Activated T-helper 17 cell treated with anti-CD3 and anti-CD28 coated beads, Interleukin-2, amount 50 U/mL, for 72 hours (primary cell): Measurements from ENCODE around the gene NNT. TPM values are rescaled to one million over a fixed set of nuclear protein-coding genes. Genes with fewer than 3 reads are reported as not detected.
"Not testable (repeated sequence)": the region's sequence is repeated elsewhere in the genome, so short reads cannot be mapped to it uniquely, and the experiment has no call there.

Experiments
- ATAC-seq: fragments of 150-1000 bp; cut with Tn5 transposase; replicated peaks from 2 replicates; pipeline ENCODE4 v1.10.0; 2021; ENCODE audit warnings: mild to moderate bottlenecking, moderate library complexity
- H3K27ac Mint-ChIP-seq: one replicate; pipeline ENCODE4 v1.8.0; 2022; ENCODE audit warnings: mixed read lengths
- H3K27me3 Mint-ChIP-seq: one replicate; pipeline ENCODE4 v1.8.0; 2022; ENCODE audit warnings: mixed read lengths
- H3K36me3 Mint-ChIP-seq: one replicate; pipeline ENCODE4 v1.8.0; 2022; ENCODE audit warnings: low read depth, mild to moderate bottlenecking, mixed read lengths
- H3K4me1 Mint-ChIP-seq: one replicate; pipeline ENCODE4 v1.8.0; 2022; ENCODE audit warnings: mixed read lengths
- H3K4me3 Mint-ChIP-seq: one replicate; pipeline ENCODE4 v1.8.0; 2022; ENCODE audit warnings: mild to moderate bottlenecking, mixed read lengths
- H3K9me3 Mint-ChIP-seq: one replicate; pipeline ENCODE4 v1.8.0; 2022; ENCODE audit warnings: mixed read lengths
- total RNA-seq, 2 donors: library from RNA; stranded (reverse); gene quantifications; one replicate each; pipeline ENCODE4 v1.2.3, GENCODE V29; 2022

The NNT gene
- total RNA-seq = 10 to 100 TPM; 87.5 to 97.2 TPM

DNA sequence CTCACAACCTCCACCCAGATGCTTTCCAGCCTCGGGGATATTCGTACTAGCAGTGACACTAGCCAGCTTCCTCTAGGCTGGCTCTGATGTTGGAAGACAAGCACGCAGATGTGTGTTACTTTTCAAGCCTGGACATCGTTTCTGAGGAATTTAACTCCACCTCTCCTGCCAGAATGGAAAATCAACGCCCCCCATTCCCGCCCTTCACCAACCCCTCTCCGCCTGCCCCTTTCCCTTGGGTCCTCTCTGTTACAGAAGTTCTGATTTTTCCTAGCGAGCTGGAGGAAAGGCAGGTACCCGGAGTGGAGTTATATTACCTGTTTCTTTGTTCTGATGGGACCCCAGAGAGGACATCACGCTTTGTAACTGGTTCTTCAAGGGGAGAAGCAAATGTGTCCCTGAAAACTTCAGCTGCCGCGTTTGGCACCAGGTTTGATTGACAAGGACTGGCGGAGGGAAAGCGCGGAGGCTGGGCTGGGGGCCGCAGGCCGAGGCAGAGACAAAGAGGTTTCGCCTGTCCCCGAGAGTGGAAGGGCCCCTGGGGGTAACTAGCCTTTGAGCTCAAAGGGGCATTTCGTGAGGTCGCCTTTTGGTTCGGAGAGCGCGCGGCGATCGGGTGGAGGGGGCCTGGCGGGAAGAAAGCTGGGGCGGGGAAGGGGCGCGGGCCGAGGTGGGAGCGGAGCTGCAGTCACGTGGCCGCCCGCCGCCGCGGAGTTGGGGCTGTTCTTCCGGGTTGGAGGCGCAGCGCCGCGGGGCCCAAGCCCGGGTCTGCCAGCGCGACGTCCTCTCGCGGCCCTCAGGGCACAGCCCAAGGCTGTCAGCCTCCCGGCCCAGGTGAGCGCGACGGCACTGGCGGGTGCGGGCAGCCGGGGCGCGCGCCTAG, at the start of gene NNT:
Gene NNT, plus strand, starts transcription at position 720 of the 883 bp plus-strand sequence. CDS start 6,016 bp downstream, outside the sequence.
- H3K27me3 Mint-ChIP-seq = no peaks in the 10 kb centered on the region

DNA sequence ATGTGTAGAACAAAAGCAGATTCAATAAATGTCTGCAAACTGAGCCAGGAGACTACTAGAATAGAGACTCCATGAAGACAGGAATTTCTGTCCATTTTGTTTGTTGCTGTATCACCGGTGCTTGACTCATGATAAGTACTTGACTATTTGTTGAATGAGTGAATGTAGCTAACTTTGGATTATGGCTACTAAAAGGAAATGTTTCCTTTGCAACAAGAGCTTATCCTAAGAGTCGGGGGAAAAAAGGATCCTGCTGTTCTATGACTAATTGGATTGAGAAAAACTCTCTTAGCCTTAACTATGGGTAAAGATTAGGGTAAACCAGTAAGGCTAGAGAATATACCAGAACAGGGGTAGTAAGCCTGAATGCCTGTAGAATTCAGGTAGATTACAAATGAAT, 49.6 kb upstream of the NNT start:
- Mint-ChIP-seq H3K9me3 (no peaks in the 10 kb centered on the region), H3K27me3 (no peaks in the 10 kb centered on the region), H3K4me3 (no peak overlapping the region), H3K4me1 (peaks cover 22% of the 10 kb centered on the region), H3K36me3 (peaks cover 16% of the 10 kb centered on the region), H3K27ac (no peak overlapping the region)
- ATAC-seq = no peak

More for the DNA sequence above, at the start of gene NNT:
- no peaks in the 10 kb centered on the region for H3K9me3 Mint-ChIP-seq
- peak within 1 kb of the TSS; percentile 93 for H3K27ac Mint-ChIP-seq
- H3K4me1 Mint-ChIP-seq = peaks cover 18% of the 10 kb centered on the region
- H3K4me3 Mint-ChIP-seq = peak within 1 kb of the TSS; percentile 94
- peak; percentile 82 for ATAC-seq
- H3K36me3 Mint-ChIP-seq = peaks cover 38% of the 10 kb centered on the region

DNA sequence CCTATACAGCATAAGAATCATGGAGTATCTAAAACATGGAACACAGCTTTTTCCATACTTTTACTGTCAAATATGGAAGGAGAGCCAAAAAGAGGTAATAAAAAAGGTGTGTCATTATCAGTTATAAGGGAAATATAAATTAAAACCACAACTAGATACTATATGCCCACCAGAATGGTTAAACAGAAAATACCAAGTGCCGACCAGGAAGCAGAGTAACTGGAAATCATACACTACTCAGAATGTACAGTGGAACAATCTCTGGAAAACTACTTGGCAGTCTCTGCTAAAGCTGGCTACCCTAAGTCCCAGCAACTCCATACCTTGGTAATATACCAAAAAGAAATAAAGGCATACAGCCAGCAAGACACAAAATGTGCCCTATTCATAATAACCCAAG, 48.5 kb upstream of the NNT start:
- no peak for ATAC-seq
- Mint-ChIP-seq H3K4me3 (no peak overlapping the region), H3K27me3 (no peaks in the 10 kb centered on the region), H3K4me1 (peaks cover 18% of the 10 kb centered on the region), H3K9me3 (no peaks in the 10 kb centered on the region), H3K27ac (no peak overlapping the region), H3K36me3 (peaks cover 9% of the 10 kb centered on the region)

DNA sequence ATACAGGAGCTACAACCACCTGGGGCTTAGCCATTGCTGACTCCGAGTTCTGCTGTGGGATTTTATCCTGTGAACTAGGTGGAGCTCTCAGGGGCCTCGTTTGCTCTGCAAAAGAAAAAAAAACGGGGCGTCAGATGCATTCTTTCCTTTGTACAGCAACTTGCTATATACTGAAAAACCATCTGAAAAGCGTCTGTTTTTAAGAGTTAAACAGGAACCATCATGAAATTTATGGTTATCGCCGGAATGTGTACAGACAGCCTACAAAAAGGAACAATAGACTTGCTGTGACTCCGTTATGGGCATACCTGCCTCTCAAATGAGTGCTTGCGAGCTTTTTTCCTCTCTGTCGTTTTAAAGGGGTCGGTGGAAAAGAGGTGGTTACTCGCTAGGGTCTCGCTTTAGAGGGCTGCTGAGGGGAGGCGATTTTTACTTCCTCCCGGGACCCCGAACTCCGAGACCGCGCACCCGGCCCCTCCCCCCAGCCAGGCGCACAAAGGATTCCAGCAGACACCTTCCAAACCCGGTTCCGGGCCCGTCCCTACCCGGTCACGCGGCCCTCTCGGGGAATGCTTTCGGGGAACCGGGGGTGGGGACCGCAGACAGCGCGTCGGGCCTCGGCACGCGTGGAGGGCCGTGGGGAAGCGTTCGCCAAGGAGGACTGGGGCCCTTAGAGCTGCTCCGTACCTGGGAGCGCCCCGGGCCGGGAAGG, 46.9 kb upstream of the NNT start:
- peak overlapping the region; percentile 91 for H3K27ac Mint-ChIP-seq
- peaks cover 6% of the 10 kb centered on the region for H3K36me3 Mint-ChIP-seq
- H3K4me1 Mint-ChIP-seq = peaks cover 12% of the 10 kb centered on the region
- no peaks in the 10 kb centered on the region for H3K9me3 Mint-ChIP-seq
- H3K4me3 Mint-ChIP-seq = no peak overlapping the region
- peak; percentile 58 for ATAC-seq
- no peaks in the 10 kb centered on the region for H3K27me3 Mint-ChIP-seq

DNA sequence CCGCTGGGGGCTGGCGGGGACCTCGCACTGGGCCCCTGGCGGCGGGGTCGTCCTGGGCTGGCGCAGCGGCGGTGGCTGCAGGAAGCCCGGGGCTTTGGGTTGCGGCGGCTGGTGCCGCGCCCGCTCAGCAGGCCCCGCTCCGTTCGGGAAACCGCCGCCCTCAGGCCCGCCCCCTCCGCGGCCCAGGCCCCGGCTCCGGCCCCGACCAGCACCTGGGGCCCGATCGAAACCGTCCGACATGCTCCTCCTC, 46.4 kb upstream of the NNT start:
- not testable (repeated sequence) for H3K27me3 Mint-ChIP-seq, H3K27ac Mint-ChIP-seq, H3K9me3 Mint-ChIP-seq, H3K4me3 Mint-ChIP-seq, H3K36me3 Mint-ChIP-seq
- peaks cover 12% of the 10 kb centered on the region for H3K4me1 Mint-ChIP-seq
- ATAC-seq = peak; percentile 88

DNA sequence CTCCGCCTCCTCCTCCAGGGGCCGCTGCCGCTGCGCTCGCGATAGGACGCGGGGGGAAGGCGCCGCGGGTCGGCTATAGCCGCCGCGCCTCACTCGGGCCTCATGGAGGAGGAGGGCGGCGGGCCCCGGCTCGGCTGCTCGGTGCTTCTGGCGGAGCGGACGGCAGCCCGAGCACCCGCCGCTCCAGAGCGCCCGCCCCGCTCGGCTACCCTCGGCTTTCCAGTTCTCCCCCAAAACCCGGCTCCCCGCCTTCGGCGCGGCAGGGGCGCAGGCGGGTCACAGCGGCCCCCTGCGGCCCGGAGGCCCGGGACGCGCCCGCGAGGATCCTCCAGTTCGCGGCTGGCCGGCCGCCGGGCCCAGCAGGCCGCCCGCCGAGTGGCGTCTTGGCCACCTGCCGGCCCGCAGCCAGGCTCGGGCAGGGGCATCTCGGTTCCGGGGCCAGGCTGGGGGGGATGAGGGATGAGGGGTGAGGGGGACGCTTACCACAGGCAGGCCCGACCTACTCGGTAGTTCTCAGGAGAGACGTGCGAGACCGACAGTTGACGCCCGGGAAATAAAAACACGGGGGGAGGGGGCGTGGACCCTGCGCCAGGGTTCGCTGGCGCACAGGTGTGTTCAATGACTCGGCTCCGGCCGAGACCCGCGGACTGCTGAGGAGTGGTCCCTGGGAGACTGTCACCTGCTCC, 46.0 kb upstream of the NNT start, which contains the start of gene PAIP1:
Gene PAIP1, minus strand, starts transcription at position 221 of the 686 bp plus-strand sequence. CDS start 231 bp downstream, outside the sequence.
- Mint-ChIP-seq H3K27ac (peak within 1 kb of the TSS; percentile 96), H3K4me1 (peaks cover 12% of the 10 kb centered on the region), H3K4me3 (no peak within 1 kb of the TSS), H3K36me3 (peaks cover 6% of the 10 kb centered on the region), H3K27me3 (no peaks in the 10 kb centered on the region), H3K9me3 (no peaks in the 10 kb centered on the region)
- peak; percentile 74 for ATAC-seq

DNA sequence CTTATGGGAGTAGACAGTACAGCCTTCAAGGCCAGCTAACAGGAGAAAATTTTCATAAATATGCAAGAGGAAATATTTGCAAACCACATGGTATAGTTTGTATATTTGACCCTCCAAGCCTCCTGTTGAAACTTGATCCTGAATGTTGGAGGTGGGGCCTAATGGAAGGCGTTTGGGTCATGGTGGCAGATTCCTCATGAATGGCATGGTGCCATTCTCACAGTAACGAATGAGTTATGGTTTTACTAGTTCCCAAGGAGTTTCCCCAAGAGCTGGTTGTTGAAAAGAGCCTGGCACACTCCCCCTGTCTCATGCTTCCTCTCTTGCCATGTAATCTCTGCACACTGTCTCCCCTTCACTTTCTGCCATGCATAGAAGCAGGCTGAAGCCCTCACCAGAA, 42.9 kb upstream of the NNT start:
- no peaks in the 10 kb centered on the region for H3K9me3 Mint-ChIP-seq
- H3K27me3 Mint-ChIP-seq = no peaks in the 10 kb centered on the region
- no peak overlapping the region for H3K27ac Mint-ChIP-seq

DNA sequence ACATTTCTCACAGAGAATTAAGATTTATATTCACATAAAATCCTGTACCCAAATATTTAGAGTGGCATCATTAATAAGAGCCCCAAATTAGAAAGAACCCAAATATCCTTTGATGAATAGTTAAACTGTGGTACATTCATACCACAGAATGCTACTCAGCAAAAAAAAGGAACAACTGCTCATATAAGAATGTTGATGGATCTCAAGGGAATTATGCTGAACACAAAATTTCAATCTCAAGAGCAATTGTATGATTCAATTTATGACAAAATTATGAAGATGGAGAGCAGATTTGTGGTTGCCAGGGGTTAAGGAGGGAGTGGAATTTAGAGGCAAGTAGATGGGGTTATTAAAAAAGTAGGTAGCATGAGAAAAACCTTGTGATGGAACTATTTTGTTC, 41.6 kb upstream of the NNT start:
- Mint-ChIP-seq H3K27ac (no peak overlapping the region), H3K4me1 (peaks cover 4% of the 10 kb centered on the region), H3K27me3 (no peaks in the 10 kb centered on the region), H3K9me3 (no peaks in the 10 kb centered on the region), H3K36me3 (peaks cover 6% of the 10 kb centered on the region), H3K4me3 (no peak overlapping the region)
- no peak for ATAC-seq

More for the DNA sequence above, 42.9 kb upstream of the NNT start:
- Mint-ChIP-seq H3K4me3 (no peak overlapping the region), H3K4me1 (peaks cover 8% of the 10 kb centered on the region), H3K36me3 (peaks cover 6% of the 10 kb centered on the region)
- no peak for ATAC-seq

DNA sequence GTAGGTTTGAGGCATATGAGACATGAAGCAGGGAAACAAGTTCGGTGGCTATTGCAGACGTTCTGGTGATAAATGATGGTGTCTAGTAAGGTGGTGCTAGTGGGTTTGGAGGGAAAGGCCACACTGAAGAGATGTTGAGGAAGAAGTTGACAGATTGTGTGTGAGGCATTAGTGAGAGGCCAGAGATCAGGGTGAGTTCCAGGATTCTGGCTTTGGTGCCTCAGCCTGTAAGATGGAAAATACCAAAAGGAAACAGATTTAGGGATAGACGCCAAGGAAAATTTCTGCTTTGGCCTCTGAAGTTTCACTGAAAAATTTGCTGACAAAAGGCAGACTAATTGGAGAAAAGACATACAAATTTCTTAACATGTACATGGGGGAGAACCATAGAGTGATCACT, 39.7 kb upstream of the NNT start:
- H3K36me3 Mint-ChIP-seq = no peaks in the 10 kb centered on the region
- H3K9me3 Mint-ChIP-seq = no peaks in the 10 kb centered on the region
- no peak overlapping the region for H3K27ac Mint-ChIP-seq
- no peak overlapping the region for H3K4me3 Mint-ChIP-seq
- H3K27me3 Mint-ChIP-seq = no peaks in the 10 kb centered on the region
- ATAC-seq = no peak
- H3K4me1 Mint-ChIP-seq = no peaks in the 10 kb centered on the region

DNA sequence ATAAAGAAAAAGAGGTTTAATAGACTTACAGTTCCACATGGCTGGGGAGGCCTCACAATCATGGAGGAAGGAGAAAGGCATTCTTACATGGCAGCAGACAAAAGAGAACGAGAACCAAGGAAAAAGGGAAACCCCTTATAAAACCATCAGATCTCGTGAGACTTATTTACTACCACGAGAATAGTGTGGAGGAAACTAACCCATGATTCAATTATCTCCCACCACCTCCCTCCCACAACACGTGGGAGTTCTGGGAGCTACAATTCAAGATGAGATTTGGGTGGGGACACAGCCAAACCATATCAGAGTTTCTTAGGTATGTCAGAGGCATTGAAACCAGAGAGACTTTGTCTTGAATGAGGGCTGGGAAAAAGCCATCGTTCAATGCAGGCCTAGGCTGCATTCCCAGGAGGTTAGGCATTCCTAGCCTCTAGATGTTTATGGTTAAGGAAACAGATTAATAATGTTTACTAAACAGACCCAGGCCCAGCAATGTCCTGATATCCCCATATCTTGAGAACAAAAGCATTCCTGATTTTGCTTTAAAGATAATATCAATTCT, 38.6 kb upstream of the NNT start:
- H3K27ac Mint-ChIP-seq = no peak overlapping the region
- H3K4me1 Mint-ChIP-seq = no peaks in the 10 kb centered on the region
- no peak overlapping the region for H3K4me3 Mint-ChIP-seq
- no peaks in the 10 kb centered on the region for H3K27me3 Mint-ChIP-seq
- no peaks in the 10 kb centered on the region for H3K36me3 Mint-ChIP-seq
- no peak for ATAC-seq
- H3K9me3 Mint-ChIP-seq = no peaks in the 10 kb centered on the region

DNA sequence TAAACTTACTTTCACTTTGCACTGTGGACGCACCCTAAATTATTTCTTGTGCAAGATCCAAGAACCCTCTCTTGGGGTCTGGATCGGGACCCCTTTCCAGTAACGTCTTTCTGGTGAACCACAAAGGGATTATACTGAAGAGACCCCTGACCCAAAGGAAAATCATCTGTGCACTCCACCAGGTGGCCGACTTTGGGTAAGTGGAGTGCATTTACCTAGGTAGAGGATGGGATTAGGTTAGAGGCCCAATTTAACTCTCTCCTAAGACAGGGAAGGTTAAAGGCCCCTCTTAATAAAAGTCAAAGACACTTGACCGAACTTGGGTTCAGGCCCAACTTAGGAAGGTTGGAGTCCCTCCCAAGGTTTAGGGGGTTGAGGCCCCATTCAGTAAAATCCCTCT, 37.9 kb upstream of the NNT start:
- Mint-ChIP-seq H3K36me3 (no peaks in the 10 kb centered on the region), H3K4me1 (no peaks in the 10 kb centered on the region), H3K9me3 (no peaks in the 10 kb centered on the region)

DNA sequence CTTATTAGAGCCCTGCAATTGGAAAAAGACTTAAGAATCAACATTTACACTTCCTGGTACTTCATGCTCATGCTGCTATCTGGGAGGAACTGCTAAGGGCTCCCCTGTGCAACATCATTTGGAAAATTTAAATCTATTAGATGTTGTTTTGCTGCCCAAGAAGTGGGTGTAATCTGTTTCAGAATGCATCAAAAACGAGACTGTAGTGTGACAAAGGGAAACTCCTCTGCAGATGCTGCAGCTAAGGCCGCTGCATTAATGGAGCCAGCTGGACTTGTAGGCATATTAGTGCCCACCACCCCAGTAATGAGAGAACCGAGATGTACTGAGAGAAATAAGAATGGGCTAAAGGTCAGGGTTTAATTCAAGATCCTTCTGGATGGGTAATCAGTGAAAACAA, 35.0 kb upstream of the NNT start:
- Mint-ChIP-seq H3K4me3 (no peak overlapping the region), H3K27ac (no peak overlapping the region), H3K9me3 (no peaks in the 10 kb centered on the region), H3K4me1 (no peaks in the 10 kb centered on the region), H3K36me3 (no peaks in the 10 kb centered on the region), H3K27me3 (no peaks in the 10 kb centered on the region)
- ATAC-seq = peak; percentile 23

More for the DNA sequence above, 37.9 kb upstream of the NNT start:
- no peak overlapping the region for H3K4me3 Mint-ChIP-seq
- no peak overlapping the region for H3K27ac Mint-ChIP-seq
- no peaks in the 10 kb centered on the region for H3K27me3 Mint-ChIP-seq
- no peak for ATAC-seq

DNA sequence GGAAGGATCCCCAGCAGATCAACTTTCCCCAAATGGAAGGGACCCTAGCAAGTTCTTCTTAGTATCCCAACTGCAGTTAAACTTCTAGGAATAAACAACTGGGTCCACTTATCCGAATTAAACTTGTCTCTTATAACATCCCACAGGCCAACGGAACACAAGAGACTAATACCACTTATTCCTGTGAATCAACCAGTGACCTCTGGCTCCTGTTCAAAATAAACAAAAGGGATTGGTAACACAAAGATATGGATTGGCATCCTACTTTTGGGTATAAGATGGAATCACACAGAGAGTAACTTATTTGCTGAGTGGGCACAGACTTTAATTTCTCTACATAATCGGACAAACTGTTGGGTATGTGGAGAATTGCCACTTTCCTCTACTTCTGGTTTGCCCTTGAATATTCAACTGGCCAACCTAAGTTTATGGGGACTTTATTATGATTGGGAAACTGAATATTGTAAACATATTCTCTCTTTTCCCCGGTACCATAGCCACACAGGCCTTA, 33.7 kb upstream of the NNT start:
- H3K27ac Mint-ChIP-seq = no peak overlapping the region
- no peaks in the 10 kb centered on the region for H3K9me3 Mint-ChIP-seq
- no peaks in the 10 kb centered on the region for H3K4me1 Mint-ChIP-seq
- H3K4me3 Mint-ChIP-seq = no peak overlapping the region
- no peaks in the 10 kb centered on the region for H3K27me3 Mint-ChIP-seq
- no peaks in the 10 kb centered on the region for H3K36me3 Mint-ChIP-seq
- no peak for ATAC-seq

DNA sequence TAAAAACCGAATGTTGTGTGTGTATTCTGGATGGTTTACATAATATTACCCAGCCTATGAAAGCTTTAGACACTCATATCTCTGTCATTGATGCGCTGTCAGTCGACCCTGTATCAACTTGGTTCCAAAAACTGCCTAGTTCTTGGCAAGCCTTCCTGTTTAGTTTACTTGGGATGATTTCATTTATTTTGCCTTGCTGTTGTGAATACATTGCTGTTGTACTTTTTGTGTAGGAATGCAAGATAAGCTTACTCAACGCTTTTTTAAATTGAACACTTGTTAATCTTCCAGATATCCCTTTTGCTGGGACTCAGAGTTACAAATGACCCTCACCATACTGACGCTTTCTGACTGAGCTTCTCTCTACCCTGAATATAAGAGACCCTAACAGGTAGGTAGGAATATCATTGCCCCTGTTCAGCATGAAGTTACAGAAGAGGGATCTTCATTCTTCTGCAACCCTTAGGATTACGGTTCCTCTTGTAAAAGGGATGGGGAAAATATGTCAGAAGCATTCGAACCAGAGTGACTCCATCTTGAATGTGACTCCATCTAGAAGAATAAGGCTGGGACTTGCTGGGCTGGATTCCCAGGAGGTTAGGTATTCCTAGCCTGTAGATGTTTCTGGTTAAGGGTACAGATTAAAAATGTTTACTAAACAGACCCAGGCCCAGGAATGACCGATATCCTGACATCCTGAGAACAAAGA, 32.4 kb upstream of the NNT start:
- no peaks in the 10 kb centered on the region for H3K4me1 Mint-ChIP-seq

More for the DNA sequence above, 32.4 kb upstream of the NNT start:
- Mint-ChIP-seq H3K27me3 (no peaks in the 10 kb centered on the region), H3K36me3 (peaks cover 9% of the 10 kb centered on the region), H3K9me3 (no peaks in the 10 kb centered on the region), H3K27ac (no peak overlapping the region), H3K4me3 (no peak overlapping the region)
- no peak for ATAC-seq
